Cardiac fibroblast (primary cell): ENCODE measurements around the gene BMPR1A.
A peak's percentile ranks its signal among the peaks of the same experiment; 100 is the strongest.

Source experiments
- DNase-seq, 2 donors: peaks; one replicate each; pipeline versions ENCODE4 v3.0.0 to v3.0.0-alpha.2; 2010; ENCODE audit warnings: low read depth in 2 of 2
- H3K4me3 ChIP-seq, 2 donors: replicated peaks in 1 of 2; 1 replicate in 1 of 2; 2 replicates in 1 of 2; pipeline ENCODE4 v1.5.1; 2011; ENCODE audit warnings: low read depth in 2 of 2, low read length in 2 of 2, mild to moderate bottlenecking in 2 of 2, moderate library complexity in 1 of 2
- CTCF ChIP-seq: IDR thresholded peaks from one replicate; pipeline ENCODE4 v1.5.1; 2011; ENCODE audit warnings: low read depth, mild to moderate bottlenecking, low read length, inconsistent platforms

Gene BMPR1A

GRCh38 chr10:86900955-86901354, 144.5 kb downstream of the BMPR1A start:
- TF ChIP-seq CTCF = no peak
- H3K4me3 ChIP-seq = no peak overlapping the region
- DNase-seq = peak; percentile 60 to 96

GRCh38 chr10:86904600-86904999, 148.2 kb downstream of the BMPR1A start:
- no peak overlapping the region for H3K4me3 ChIP-seq
- no peak for TF ChIP-seq CTCF
- DNase-seq = no peak

GRCh38 chr10:86905429-86905828, 149.0 kb downstream of the BMPR1A start:
- no peak overlapping the region for H3K4me3 ChIP-seq
- no peak for DNase-seq
- TF ChIP-seq CTCF = no peak

- no peak for TF ChIP-seq CTCF
- DNase-seq = no peak
- no peak overlapping the region for H3K4me3 ChIP-seq
These were observed 158.3 kb downstream of the BMPR1A start for GRCh38 chr10:86914734-86915133.

GRCh38 chr10:86918022-86918471, 161.6 kb downstream of the BMPR1A start:
- no peak overlapping the region for H3K4me3 ChIP-seq
- no peak for TF ChIP-seq CTCF
- peak in 1 of 2 donors; percentile 25 for DNase-seq

- no peak for TF ChIP-seq CTCF
- DNase-seq = no peak
- H3K4me3 ChIP-seq = no peak overlapping the region
These were observed 166.1 kb downstream of the BMPR1A start for GRCh38 chr10:86922553-86922961.
